ENCODE results near the gene MRPL9. TPM values are rescaled to one million over a fixed set of nuclear protein-coding genes. Genes with fewer than 3 reads are reported as not detected.

MRPL9 gene
- 51.2 TPM for total RNA-seq
- long read RNA-seq, transcript MRPL9-202 (7 exons, 1,296 nt) = major isoform, 13 of 17 reads
- long read RNA-seq, partial matches to known transcripts = 3 of 17 reads
- long read RNA-seq, other reads (novel, unspliced or antisense) = 1 of 17 reads

- intact Hi-C loops (cut with DNase I) = no loop called here
- DNase-seq (ENCODE audit: missing footprints) (peak; percentile 90), ATAC-seq (peak; percentile 98)
Observed at GRCh38 chr1:151762941-151763921, at the start of gene MRPL9. MRPL9 (minus strand) TSS chr1:151763496; CDS start chr1:151763479, 17 bp downstream.

GRCh38 chr1:151811181-151811580, 47.9 kb upstream of the MRPL9 start:
- intact Hi-C loops (cut with DNase I) = no loop called here
- ATAC-seq = no peak
- no peak for DNase-seq (ENCODE audit: missing footprints)

- ATAC-seq (no peak), DNase-seq (ENCODE audit: missing footprints) (no peak)
- intact Hi-C loops (cut with DNase I) = no loop called here
Observed at GRCh38 chr1:151809985-151810556, 46.8 kb upstream of the MRPL9 start.

- DNase-seq (ENCODE audit: missing footprints) (no peak), ATAC-seq (peak; percentile 74)
- intact Hi-C loops (cut with DNase I) = no loop called here
Observed at GRCh38 chr1:151809290-151809984, 46.1 kb upstream of the MRPL9 start.

- intact Hi-C loops (cut with DNase I) = no loop called here
- ATAC-seq = no peak
- DNase-seq (ENCODE audit: missing footprints) = no peak
Observed at GRCh38 chr1:151807766-151808165, 44.5 kb upstream of the MRPL9 start.

- DNase-seq (ENCODE audit: missing footprints) (no peak), ATAC-seq (no peak)
- intact Hi-C loops (cut with DNase I) = no loop called here
Observed at GRCh38 chr1:151807131-151807530, 43.8 kb upstream of the MRPL9 start.

GRCh38 chr1:151806170-151806569, 42.9 kb upstream of the MRPL9 start:
- intact Hi-C loops (cut with DNase I) = no loop called here
- DNase-seq (ENCODE audit: missing footprints) (no peak), ATAC-seq (no peak)

GRCh38 chr1:151805066-151805820, 41.9 kb upstream of the MRPL9 start, which contains the start of gene LINGO4:
LINGO4 (minus strand) TSS chr1:151805419; CDS start chr1:151802704, 2,715 bp downstream.
- intact Hi-C loops (cut with DNase I) = no loop called here
- no peak for ATAC-seq

GRCh38 chr1:151803915-151804314, 40.6 kb upstream of the MRPL9 start:
- no peak for DNase-seq (ENCODE audit: missing footprints)
- intact Hi-C loops (cut with DNase I) = no loop called here
- ATAC-seq = no peak

More at GRCh38 chr1:151805066-151805820, 41.9 kb upstream of the MRPL9 start, which contains the start of gene LINGO4:
- DNase-seq (ENCODE audit: missing footprints) = no peak

- ATAC-seq (no peak), DNase-seq (ENCODE audit: missing footprints) (no peak)
- intact Hi-C loops (cut with DNase I) = no loop called here
Observed at GRCh38 chr1:151803164-151803563, 39.9 kb upstream of the MRPL9 start.

GRCh38 chr1:151802372-151802771, 39.1 kb upstream of the MRPL9 start:
- DNase-seq (ENCODE audit: missing footprints) (no peak), ATAC-seq (no peak)
- intact Hi-C loops (cut with DNase I) = no loop called here

GRCh38 chr1:151801846-151802245, 38.5 kb upstream of the MRPL9 start:
- DNase-seq (ENCODE audit: missing footprints) = no peak
- no peak for ATAC-seq
- intact Hi-C loops (cut with DNase I) = no loop called here

- DNase-seq (ENCODE audit: missing footprints) (no peak), ATAC-seq (no peak)
- intact Hi-C loops (cut with DNase I) = no loop called here
Observed at GRCh38 chr1:151801310-151801820, 38.1 kb upstream of the MRPL9 start.

- intact Hi-C loops (cut with DNase I) = no loop called here
Observed at GRCh38 chr1:151800830-151801229, 37.5 kb upstream of the MRPL9 start.

GRCh38 chr1:151799179-151800022, 36.1 kb upstream of the MRPL9 start:
- DNase-seq (ENCODE audit: missing footprints) = no peak
- intact Hi-C loops (cut with DNase I) = no loop called here
- ATAC-seq = no peak

More at GRCh38 chr1:151800830-151801229, 37.5 kb upstream of the MRPL9 start:
- DNase-seq (ENCODE audit: missing footprints) (no peak), ATAC-seq (no peak)

GRCh38 chr1:151798571-151798970, 35.3 kb upstream of the MRPL9 start:
- intact Hi-C loops (cut with DNase I) = no loop called here
- ATAC-seq = no peak
- no peak for DNase-seq (ENCODE audit: missing footprints)

GRCh38 chr1:151790940-151791651, 27.8 kb upstream of the MRPL9 start:
- ATAC-seq = no peak
- intact Hi-C loops (cut with DNase I) = loop anchor here (2.0 kb wide), 1 partner anchor 46 kb away; no protein-coding TSS in a partner anchor
- no peak for DNase-seq (ENCODE audit: missing footprints)
